HEK293T (cell line): Measurements from ENCODE around the gene LMF1.
A peak's percentile ranks its signal among the peaks of the same experiment; 100 is the strongest.

Source experiments
- CTCF ChIA-PET: fragments of 350-600 bp; formaldehyde crosslinking; extraction: SDS; loops from one replicate; lab custom pipeline; 2021; ENCODE audit warnings: antibody characterized with exemption, inconsistent platforms; lab: Yijun Ruan, JAX
- POLR2A ChIA-PET: fragments of 350-600 bp; formaldehyde crosslinking; extraction: SDS; loops from one replicate; lab custom pipeline; 2020; ENCODE audit warnings: antibody characterized with exemption, inconsistent platforms; lab: Yijun Ruan, JAX
- DNase-seq: peaks from one replicate; pipeline ENCODE4 v3.0.0; 2012; ENCODE audit warnings: mixed read lengths; ENCODE audit errors: extremely low spot score
- ARNT ChIP-seq: fragments of 450-650 bp; IDR thresholded peaks from 2 replicates; pipeline ENCODE4 v1.6.1; 2017; ENCODE audit warnings: mild to moderate bottlenecking
- BHLHE40 ChIP-seq: fragments of 450-650 bp; IDR thresholded peaks from 2 replicates; pipeline ENCODE4 v1.6.1; 2016; ENCODE audit warnings: mild to moderate bottlenecking, moderate library complexity, borderline replicate concordance
- CTBP1 ChIP-seq: fragments of 450-650 bp; IDR thresholded peaks from 2 replicates; pipeline ENCODE4 v1.6.1; 2016; ENCODE audit warnings: borderline replicate concordance
- ELF4 ChIP-seq: fragments of 450-650 bp; IDR thresholded peaks from 2 replicates; pipeline ENCODE4 v1.6.1; 2017; ENCODE audit warnings: antibody characterized with exemption
- FOXA1 ChIP-seq: fragments of 450-650 bp; IDR thresholded peaks from 2 replicates; pipeline ENCODE4 v1.6.1; 2016; ENCODE audit warnings: mild to moderate bottlenecking
- FOXK2 ChIP-seq: fragments of 450-650 bp; IDR thresholded peaks from 2 replicates; pipeline ENCODE4 v1.6.1; 2016; ENCODE audit warnings: mild to moderate bottlenecking
- FOXM1 ChIP-seq: fragments of 450-650 bp; IDR thresholded peaks from 2 replicates; pipeline ENCODE4 v1.6.1; 2017; ENCODE audit warnings: mild to moderate bottlenecking, borderline replicate concordance
- HDGF ChIP-seq: fragments of 450-650 bp; IDR thresholded peaks from 2 replicates; pipeline ENCODE4 v1.6.1; 2017; ENCODE audit warnings: antibody characterized with exemption, borderline replicate concordance
- L3MBTL2 ChIP-seq: fragments of 450-650 bp; conservative IDR thresholded peaks from 2 replicates; pipeline ENCODE4 v1.6.1; 2016; ENCODE audit warnings: mild to moderate bottlenecking
- LEF1 ChIP-seq: fragments of 450-650 bp; IDR thresholded peaks from 2 replicates; pipeline ENCODE4 v1.6.1; 2017; ENCODE audit warnings: mild to moderate bottlenecking, borderline replicate concordance
- NFRKB ChIP-seq: fragments of 450-650 bp; IDR thresholded peaks from 2 replicates; pipeline ENCODE4 v1.6.1; 2016; ENCODE audit warnings: mild to moderate bottlenecking, moderate library complexity
- PKNOX1 ChIP-seq: fragments of 450-650 bp; IDR thresholded peaks from 2 replicates; pipeline ENCODE4 v1.6.1; 2016
- SP1 ChIP-seq: fragments of 450-650 bp; IDR thresholded peaks from 2 replicates; pipeline ENCODE4 v1.6.1; 2017
- SUZ12 ChIP-seq: fragments of 450-650 bp; IDR thresholded peaks from 2 replicates; pipeline ENCODE4 v1.6.1; 2016; ENCODE audit warnings: mild to moderate bottlenecking
- TARDBP ChIP-seq: fragments of 450-650 bp; IDR thresholded peaks from 2 replicates; pipeline ENCODE4 v1.6.1; 2016
- ZNF384 ChIP-seq: fragments of 450-650 bp; IDR thresholded peaks from 2 replicates; pipeline ENCODE4 v1.6.1; 2016

Gene LMF1

GRCh38 chr16:898216-898615 is 72.6 kb downstream of the LMF1 start:
- no peak for DNase-seq
- ChIA-PET CTCF (no interaction called here), POLR2A (no interaction called here)
- TF ChIP-seq HDGF: no peak
- no peak for TF ChIP-seq ELF4
- no peak for TF ChIP-seq L3MBTL2
- no peak for TF ChIP-seq PKNOX1
- TF ChIP-seq NFRKB: no peak
- TF ChIP-seq SUZ12: no peak
- TF ChIP-seq LEF1: no peak
- TF ChIP-seq TARDBP: no peak
- no peak for TF ChIP-seq CTBP1
- TF ChIP-seq FOXA1: no peak
- TF ChIP-seq ZNF384: no peak
- no peak for TF ChIP-seq ARNT
- no peak for TF ChIP-seq BHLHE40
- TF ChIP-seq SP1: no peak
- TF ChIP-seq FOXK2: no peak

DNA sequence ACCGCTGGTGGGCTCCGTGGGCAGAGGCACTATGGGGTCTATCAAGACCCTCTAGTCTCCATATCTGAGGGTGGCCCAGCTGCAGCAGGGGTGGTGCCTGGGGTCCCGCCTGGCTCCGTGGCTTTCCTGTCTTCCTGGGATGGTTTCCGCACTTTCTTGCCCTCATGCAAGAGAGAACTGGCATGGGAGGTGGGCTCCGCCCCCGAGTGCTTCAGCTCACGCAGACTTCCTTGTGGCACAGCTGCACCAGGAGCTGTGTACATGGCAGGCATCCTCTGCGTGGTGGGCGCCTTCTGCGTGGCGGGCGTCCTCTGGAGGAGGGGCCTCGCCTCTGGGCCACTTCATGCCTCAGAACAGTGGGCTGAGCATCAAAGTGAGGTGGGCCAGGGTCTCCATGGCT is 73.1 kb downstream of the LMF1 start:
- DNase-seq: no peak
- POLR2A ChIA-PET: no interaction called here
- no peak for TF ChIP-seq ZNF384
- no peak for TF ChIP-seq CTBP1
- CTCF ChIA-PET: no interaction called here

- ChIA-PET CTCF (no interaction called here), POLR2A (no interaction called here)
- no peak for TF ChIP-seq NFRKB
- no peak for TF ChIP-seq SUZ12
- TF ChIP-seq PKNOX1: no peak
- TF ChIP-seq SP1: no peak
- TF ChIP-seq CTBP1: no peak
- TF ChIP-seq TARDBP: no peak
- TF ChIP-seq BHLHE40: no peak
- no peak for TF ChIP-seq FOXM1
- no peak for TF ChIP-seq ZNF384
- TF ChIP-seq L3MBTL2: no peak
- TF ChIP-seq FOXA1: no peak
- TF ChIP-seq FOXK2: no peak
- no peak for TF ChIP-seq LEF1
- no peak for TF ChIP-seq HDGF
- no peak for DNase-seq
Measured at GRCh38 chr16:897200-897543, 73.6 kb downstream of the LMF1 start.

DNA sequence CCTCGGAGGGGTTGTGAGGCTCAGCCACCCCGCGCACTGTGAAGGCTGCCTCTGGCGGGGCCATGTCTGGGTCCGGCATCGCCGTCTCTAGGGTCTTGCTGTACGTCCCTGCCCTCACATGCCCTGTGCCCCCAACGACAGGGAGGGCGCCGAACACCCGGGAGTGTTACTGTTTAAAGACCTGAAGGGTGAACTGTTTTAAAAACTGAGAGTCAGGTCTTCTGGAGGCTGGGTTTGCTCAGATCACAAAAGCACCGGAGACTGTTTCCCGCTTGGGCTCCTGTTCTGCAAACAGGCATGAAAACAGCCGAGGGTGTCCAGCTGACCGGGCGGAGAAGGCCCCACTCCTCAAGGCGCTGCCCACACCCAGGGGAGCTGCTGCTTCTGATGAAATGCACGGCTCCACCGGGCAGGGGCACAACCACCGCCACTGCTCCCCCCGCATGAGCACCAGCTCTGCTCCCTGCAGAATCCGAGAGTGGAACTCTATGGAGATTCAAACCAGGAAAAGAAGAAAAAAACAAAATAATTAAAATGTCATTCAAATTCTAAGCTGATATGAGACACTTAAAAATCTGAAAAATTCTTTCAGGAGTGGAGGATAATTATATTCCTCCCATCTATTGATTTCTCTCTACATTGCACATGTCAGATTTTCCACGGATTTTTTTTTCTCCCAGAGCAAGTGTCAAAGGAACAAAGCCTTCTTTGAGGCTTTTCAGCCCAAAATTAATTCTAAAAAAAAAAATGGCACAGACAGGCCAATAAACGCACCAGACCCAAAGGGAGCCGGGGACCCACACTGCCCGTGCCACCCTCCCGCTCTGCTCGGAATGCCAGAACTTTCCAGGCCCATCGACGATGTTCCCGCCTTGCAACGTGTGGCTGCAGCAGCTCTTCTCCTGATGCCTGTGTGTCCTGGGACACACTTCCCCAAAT is 74.3 kb downstream of the LMF1 start:
- no peak for TF ChIP-seq FOXK2
- no peak for TF ChIP-seq L3MBTL2
- no peak for TF ChIP-seq ARNT
- TF ChIP-seq CTBP1: no peak
- TF ChIP-seq FOXM1: no peak
- TF ChIP-seq SUZ12: no peak
- TF ChIP-seq BHLHE40: no peak
- no peak for TF ChIP-seq TARDBP
- no peak for TF ChIP-seq ZNF384
- CTCF ChIA-PET: no interaction called here
- POLR2A ChIA-PET: no interaction called here
- DNase-seq: no peak

DNA sequence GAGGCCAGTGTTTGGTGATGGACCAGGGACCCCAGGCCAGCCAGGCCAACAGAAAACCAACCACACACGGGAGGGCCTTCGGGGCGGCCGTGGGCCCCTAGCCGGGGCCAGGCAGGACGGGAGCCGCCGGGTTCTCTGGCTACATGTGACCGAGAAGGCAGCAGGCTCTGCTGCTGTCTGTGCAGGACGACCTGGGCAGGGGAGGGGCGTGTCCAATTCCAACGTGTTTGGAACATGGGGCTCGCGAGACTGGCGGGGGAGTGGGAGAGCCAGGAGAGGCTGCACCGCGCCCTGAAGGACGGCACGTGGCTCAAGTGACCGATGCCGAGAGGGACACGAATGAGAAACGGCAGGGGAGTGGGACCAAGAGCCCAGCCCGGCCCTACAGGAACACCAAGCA is 75.4 kb downstream of the LMF1 start:
- DNase-seq: no peak
- CTCF ChIA-PET: no interaction called here
- TF ChIP-seq SUZ12 (no peak), ZNF384 (no peak)
- POLR2A ChIA-PET: no interaction called here

- ChIA-PET CTCF (no interaction called here), POLR2A (no interaction called here)
- no peak for TF ChIP-seq L3MBTL2
- no peak for TF ChIP-seq ELF4
- no peak for TF ChIP-seq BHLHE40
- no peak for TF ChIP-seq ZNF384
- no peak for TF ChIP-seq FOXA1
- no peak for TF ChIP-seq SP1
- no peak for TF ChIP-seq ARNT
- no peak for TF ChIP-seq NFRKB
- no peak for TF ChIP-seq CTBP1
- TF ChIP-seq PKNOX1: no peak
- TF ChIP-seq FOXM1: no peak
- TF ChIP-seq TARDBP: no peak
- no peak for TF ChIP-seq SUZ12
- DNase-seq: peak; percentile 56
Measured at GRCh38 chr16:894841-895240, 75.9 kb downstream of the LMF1 start.

DNA sequence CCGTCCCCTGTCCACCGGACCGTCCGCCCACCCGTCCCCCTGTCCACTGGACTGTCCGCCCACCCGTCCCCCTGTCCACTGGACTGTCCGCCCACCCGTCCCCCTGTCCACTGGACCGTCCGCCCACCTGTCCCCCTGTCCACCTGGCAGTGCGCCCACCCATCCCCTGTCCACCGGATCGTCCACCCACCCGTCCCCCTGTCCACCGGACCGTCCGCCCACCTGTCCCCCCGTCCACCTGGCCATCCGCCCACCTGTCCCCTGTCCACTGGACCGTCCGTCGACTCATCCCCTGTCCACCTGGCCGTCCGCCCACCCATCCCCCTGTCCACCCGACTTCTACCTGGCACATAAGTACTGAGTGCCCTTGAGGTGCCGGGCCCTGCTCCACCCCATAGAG is 76.6 kb downstream of the LMF1 start:
- POLR2A ChIA-PET: no interaction called here
- TF ChIP-seq NFRKB (no peak), LEF1 (no peak), L3MBTL2 (no peak), SP1 (no peak), FOXK2 (no peak), PKNOX1 (no peak)

More for the DNA sequence above, 76.6 kb downstream of the LMF1 start:
- CTCF ChIA-PET: no interaction called here
- DNase-seq: no peak
